Effector CD8-positive, alpha-beta T cell (primary cell): ENCODE results near the gene FCN1.
"Not testable (repeated sequence)": the region's sequence is repeated elsewhere in the genome, so short reads cannot be mapped to it uniquely, and the experiment has no call there.

Source experiments
- DNase-seq: peaks from one replicate; lab custom pipeline; 2025; lab: John Stamatoyannopoulos, UW

FCN1 gene

GRCh38 chr9:134877541-134877940, 40.2 kb downstream of the FCN1 start:
- DNase-seq, result no peak

DNA sequence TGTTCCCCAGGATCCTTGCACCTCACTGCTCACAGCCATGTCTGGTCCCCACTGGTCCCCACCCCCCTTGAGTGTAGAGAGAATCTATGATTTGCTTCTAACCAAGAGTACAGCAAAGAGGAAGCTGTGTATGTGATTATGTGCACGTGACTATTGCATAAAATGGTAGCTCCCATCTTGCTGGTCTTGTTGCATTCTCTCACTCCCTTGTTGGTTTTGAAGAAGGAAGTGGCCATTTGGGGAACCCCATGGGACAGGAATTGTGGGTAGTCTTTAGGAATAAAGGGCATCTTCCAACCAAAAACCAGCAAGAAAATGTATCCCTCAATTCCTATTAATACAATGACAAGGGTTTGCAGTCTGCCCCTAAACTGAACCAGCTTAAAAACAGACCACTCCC, 42.3 kb downstream of the FCN1 start:
- DNase-seq, result no peak

DNA sequence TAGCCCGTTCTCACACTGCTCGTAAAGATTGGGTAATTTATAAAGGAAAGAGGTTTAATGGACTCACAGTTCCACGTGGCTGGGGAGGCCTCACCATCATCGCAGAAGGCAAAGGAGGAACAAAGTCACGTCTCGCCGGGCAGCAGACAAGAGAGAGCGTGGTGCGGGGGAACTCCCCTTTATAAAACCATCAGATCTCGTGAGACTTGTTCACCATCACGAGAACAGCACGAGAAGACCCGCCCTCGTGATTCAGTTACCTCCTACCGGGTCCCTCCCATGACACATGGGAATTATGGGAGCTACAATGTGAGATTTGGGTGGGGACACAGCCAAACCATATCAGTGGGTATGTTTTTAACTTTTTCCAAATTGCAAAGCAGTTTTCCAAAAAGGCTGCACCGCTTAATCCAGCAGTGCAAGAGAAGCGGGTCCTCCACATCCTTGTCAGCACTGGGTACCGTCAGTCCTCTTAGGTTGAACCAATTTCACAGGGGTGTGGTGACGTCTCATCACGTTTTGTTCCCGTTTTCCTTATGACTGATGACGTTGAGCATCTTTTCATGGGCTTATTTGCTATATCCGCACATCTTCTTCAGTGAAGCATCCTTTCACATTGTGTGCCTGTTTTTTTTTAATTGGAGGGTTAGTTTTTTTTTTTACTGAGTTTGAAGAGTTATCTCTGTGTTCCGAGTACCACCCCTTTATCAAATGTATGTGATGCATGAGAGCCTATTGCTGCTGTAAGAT, 45.1 kb downstream of the FCN1 start:
- no peak for DNase-seq

GRCh38 chr9:134871697-134872340, 45.9 kb downstream of the FCN1 start:
- no peak for DNase-seq

DNA sequence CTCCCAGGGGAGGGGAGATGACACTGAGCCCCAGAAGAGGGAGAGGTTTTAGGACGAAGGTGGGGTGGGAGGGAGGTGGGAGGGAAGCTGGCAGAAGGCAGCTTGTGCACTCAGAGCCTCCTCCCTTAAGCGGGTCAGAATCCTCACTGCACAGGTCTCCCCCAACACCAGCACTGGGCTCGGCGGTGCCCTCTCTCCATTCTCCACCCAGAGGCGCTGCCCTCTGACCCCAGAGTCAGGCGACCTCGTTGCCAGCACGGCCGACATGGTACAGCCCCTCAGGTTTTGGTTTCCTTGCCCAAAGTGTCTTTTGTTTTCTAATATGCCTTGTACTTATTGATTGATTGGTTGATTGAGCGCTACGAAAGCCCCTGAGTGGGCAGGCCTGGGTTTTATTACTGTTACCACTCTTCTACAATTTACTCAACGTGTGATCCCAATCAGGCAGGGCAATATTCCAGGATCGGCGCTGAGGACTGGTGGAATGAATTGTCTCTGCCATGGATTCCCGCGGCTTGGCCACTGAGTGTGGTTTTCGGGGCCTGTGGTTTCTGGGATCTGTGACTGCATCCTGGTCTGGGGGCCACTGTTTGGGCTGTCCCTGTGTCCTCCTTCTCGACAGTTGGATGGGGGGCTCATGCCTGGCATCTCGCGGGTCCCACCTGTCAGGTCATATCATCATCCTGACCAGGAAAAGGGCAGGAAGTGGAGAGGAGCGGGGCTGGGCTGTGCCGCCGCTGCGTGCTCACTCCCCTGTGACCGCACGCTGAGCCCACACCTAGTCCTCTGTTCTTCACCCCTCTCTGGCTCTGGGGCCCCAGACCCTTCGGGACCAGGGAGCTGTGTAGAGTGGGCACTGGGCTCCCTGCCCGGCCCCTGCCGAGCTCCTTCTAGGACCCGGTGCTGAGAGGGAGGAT, 46.7 kb downstream of the FCN1 start:
- no peak for DNase-seq

GRCh38 chr9:134870301-134870694, 47.4 kb downstream of the FCN1 start:
- no peak for DNase-seq

- no peak for DNase-seq
These were observed 48.0 kb downstream of the FCN1 start for GRCh38 chr9:134869554-134870300.

GRCh38 chr9:134868751-134869553, 48.8 kb downstream of the FCN1 start:
- no peak for DNase-seq

- no peak for DNase-seq
These were observed 49.6 kb downstream of the FCN1 start for GRCh38 chr9:134867917-134868750.

- DNase-seq, result no peak
These were observed 52.9 kb downstream of the FCN1 start for GRCh38 chr9:134864821-134865190.

DNA sequence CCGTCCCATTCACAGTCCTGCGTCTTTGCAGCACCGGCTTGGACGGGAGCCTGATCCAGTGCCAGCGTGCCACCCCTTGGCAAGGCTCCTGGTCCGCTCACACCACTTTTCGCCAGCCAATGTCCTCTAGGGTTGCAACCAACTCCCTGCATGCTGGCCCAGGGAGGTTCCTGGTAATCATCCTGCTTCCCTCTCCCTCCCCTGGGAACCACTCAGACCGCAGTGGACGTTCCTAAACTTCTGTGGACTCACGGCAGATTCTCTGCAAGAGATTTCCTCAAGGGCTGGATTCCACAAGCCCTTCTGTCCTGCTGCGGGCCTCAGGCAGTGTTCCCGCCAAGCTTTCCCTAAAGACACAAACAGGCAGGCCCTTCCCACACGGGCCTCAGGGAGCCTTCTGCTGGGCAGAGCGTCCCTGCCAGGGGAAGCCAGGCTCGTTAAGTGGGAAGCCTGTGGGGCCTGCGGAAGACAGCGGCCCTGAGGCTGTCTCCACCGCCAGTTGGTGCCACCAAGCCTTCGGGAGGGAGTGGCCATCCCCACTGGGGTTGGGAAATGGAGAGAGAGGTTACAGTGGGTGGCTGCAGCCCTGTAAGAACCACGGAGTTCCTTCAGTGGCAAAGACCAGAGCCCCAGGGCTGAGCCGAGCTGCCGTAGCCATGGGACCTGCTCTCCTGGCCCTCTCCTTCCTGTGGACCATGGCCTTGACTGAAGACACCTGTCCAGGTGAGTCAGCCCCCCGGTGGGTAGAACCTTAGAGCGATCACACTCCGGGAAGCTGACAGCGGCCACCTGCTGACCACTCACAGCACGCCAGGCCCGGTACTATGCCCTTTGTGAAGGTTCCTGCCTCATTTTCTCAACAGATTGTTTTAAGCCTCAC, 53.5 kb downstream of the FCN1 start:
- no peak for DNase-seq

DNA sequence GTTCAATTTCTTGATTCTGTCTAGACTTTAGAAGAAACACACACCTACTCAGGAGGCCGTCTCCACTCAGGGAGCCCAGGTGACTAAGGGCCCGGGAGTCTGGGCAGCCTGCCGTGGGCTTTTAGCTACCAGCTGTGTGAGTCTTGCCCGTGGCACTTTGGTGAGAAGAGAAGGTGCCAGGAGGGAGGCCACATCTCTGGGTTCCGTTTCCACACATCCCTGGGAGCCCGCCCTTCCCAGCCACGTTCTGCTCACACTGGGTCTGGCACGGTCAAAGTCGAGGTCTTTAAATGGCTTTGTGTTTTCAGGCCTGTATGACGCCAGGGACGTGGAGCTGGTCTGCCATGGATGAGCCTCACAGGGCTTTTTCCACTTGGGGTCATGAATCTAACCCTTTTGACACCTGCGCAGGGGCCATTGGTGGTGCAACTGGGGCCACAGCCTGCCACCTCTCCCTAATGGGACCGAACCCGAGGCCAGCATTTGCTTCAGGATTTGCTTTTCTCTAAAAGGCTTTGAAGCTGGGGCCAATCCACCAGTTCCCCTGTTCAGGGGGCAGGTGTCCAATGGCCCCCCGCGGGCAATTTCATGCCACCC, 54.3 kb downstream of the FCN1 start:
- DNase-seq, result no peak

DNA sequence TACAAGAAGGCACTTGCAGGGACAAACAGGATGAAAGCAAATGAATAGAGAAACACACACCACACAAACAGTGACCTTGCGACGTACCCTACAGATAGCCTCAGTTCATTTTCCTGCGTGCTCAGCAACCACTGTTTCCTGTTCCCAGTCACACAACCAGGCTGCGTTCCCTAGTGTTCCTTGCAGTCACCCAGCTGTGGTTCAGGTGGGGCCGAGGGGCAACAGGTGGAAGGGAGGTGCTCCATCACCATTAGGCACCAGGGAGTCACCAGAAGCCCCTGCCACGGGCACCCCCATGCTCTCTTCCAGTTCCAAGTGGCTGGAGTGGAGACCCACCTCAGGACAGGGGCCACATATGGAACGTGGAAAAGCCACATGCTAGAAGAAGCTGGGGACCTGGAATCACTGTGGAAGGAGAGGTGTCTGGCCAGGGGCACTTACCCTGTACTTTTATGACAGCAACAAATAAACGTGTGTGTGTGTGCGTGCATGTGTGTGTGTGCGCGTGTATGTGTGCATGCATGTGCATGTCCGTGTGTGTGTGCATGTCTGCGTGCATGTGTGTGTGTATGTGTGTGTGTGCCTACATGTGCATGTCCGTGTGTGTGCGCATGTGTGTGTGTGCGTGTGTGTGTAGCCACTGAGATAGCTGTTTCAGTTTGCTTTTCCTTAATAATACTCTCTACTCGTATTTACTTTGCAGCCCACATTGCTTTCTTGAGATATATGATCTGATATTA, 55.9 kb downstream of the FCN1 start:
- DNase-seq, result no peak

DNA sequence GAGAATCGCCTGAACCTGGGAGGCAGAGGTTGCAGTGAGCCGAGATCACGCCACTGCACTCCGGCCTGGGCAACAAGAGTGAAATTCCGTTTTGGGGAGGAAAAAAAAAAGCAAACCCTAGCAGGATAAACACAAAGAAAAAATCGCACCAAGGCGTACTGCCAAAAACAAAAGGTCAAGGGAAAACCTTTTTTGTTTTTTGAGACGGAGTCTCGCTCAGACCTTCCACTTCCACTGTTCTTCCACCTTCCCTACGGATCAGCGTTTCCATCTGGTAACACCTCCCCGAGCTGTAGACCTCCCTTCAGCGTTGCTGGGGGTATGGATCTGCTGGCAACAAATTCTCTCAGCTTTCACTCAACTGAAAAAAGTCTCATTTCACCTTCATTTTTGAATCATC, 57.2 kb downstream of the FCN1 start:
- DNase-seq, result no peak

DNA sequence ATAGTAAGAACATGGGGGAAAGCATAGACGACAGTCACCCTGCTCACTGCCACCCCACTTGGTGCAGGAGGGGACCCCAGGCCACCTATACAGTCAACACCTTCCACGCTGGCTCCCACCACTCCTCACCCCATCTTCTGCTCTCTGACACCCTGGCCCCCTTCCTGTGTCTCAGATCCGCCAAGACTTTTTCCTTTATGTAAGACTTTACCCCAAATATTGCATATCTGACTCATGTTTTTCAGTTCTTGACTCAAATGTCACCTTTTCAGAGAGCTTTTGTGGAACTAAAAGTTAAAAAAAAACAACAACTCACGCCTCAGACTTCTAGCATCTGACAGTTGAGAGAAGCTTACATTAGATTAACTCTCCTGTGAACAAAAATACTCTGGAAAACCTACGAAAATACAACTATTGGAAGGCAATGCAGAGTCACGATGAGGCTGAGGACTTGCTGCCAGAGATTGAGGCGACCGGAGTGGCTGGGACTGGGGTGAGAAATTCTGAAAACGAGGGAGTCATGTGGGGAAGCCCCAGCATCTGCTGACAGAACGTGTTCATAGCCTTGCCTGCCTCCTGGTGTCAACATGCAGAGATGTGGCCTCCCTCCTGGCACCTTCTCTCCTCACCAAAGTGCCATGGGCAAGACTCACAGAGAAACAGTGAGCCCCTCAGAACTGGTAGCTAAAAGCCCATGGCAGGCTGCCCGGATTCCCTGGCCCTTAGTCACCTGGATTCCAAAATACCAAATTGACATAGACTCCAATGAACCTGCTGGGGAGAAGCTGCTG, 59.5 kb downstream of the FCN1 start:
- no peak for DNase-seq

- DNase-seq, result not testable (repeated sequence)
These were observed 60.3 kb downstream of the FCN1 start for GRCh38 chr9:134857451-134857850.

GRCh38 chr9:134855900-134856377, 61.8 kb downstream of the FCN1 start:
- no peak for DNase-seq
